Retinal pigment epithelial cell (primary cell): Measurements from ENCODE around the gene LMOD2.

Experiments used
- DNase-seq: peaks from one replicate; pipeline ENCODE4 v3.0.0-alpha.2; 2010; ENCODE audit warnings: low read depth
- H3K4me3 ChIP-seq: 2 replicates; pipeline ENCODE4 v1.5.1; 2011; ENCODE audit warnings: mild to moderate bottlenecking, low read length, control low read depth, moderate library complexity
- CTCF ChIP-seq: conservative IDR thresholded peaks from 2 replicates; pipeline ENCODE4 v1.5.1; 2011; ENCODE audit warnings: low read depth, low read length, control low read depth, inconsistent platforms

Gene LMOD2

GRCh38 chr7:123666492-123666891, 10.8 kb downstream of the LMOD2 start:
- TF ChIP-seq CTCF, result no peak
- no peak overlapping the region for H3K4me3 ChIP-seq
- no peak for DNase-seq

GRCh38 chr7:123669485-123669884, 13.8 kb downstream of the LMOD2 start:
- no peak for TF ChIP-seq CTCF

GRCh38 chr7:123673137-123673732, 17.6 kb downstream of the LMOD2 start:
- TF ChIP-seq CTCF, result no peak
- DNase-seq, result no peak
- H3K4me3 ChIP-seq, result no peak overlapping the region

More at GRCh38 chr7:123669485-123669884, 13.8 kb downstream of the LMOD2 start:
- no peak for DNase-seq
- H3K4me3 ChIP-seq, result no peak overlapping the region

GRCh38 chr7:123673752-123674398, 18.2 kb downstream of the LMOD2 start:
- no peak for DNase-seq
- H3K4me3 ChIP-seq, result no peak overlapping the region

GRCh38 chr7:123674399-123675180, 18.9 kb downstream of the LMOD2 start:
- TF ChIP-seq CTCF, result no peak
- H3K4me3 ChIP-seq, result no peak overlapping the region
- peak; percentile 19 for DNase-seq

More at GRCh38 chr7:123673752-123674398, 18.2 kb downstream of the LMOD2 start:
- TF ChIP-seq CTCF, result no peak

- H3K4me3 ChIP-seq, result no peak overlapping the region
- peak; percentile 17 for DNase-seq
- no peak for TF ChIP-seq CTCF
Measured at GRCh38 chr7:123675181-123675473, 19.5 kb downstream of the LMOD2 start.
